Activated CD8-positive, alpha-beta memory T cell treated with anti-CD3 and anti-CD28 coated beads for 36 hours (primary cell): ENCODE results near the gene DCTN4. TPM values are rescaled to one million over a fixed set of nuclear protein-coding genes. Genes with fewer than 3 reads are reported as not detected.
"Not testable (repeated sequence)": the region's sequence is repeated elsewhere in the genome, so short reads cannot be mapped to it uniquely, and the experiment has no call there.

Experiments
- CTCF ChIA-PET: fragments of 350-600 bp; sonication (Branson Sonifier 250); formaldehyde crosslinking; loops from one replicate; lab custom pipeline; 2021; ENCODE audit warnings: antibody characterized with exemption; lab: Charles Lee
- POLR2A ChIA-PET: fragments of 350-600 bp; sonication (Branson Sonifier 250); formaldehyde crosslinking; loops from one replicate; lab custom pipeline; 2021; ENCODE audit warnings: antibody characterized with exemption; lab: Charles Lee
- total RNA-seq, 2 experiments: library from RNA; stranded (reverse); gene quantifications; one replicate each; pipeline ENCODE4 v1.2.3, GENCODE V29; 2021

The DCTN4 gene
- 10 to 100 TPM; 30.6 to 32.9 TPM for total RNA-seq

DNA sequence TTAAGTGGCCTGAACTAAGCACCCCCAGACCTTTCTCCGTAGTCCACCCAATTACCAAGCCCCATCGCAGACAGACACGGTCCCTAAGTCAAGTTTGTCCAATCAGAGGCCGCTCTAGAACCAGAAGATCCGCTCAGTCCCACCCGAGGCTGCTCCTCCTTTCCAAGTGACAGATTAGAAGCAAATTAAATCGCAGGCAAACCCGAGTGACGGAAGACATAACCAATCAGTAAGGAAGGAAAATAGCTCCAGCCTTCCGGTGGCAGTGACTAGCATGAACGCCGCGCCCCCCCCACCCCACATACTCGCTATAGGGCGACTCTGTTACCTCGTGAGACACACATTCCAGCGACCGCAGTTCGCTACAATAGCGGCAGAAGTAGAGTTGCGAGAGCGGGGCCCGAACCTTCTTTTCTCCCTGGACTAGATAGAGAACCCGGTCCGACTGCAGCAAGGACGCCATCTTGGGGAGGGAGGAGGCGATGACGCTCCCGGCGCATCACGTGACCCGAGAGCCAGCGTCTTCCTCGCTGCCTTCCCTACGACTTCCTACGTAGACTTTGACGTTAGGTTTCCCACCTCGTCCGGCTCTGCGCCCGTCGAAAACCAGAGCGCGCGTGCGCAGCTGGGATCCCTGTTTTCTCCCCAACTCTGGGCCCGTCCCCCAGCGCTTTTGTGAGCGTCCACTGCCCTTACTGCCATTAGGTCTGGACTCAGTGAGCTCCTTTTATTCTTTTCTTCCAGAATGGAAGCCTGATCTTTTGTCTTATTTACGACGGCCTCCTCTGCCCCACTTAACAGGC, at the start of gene DCTN4:
DCTN4 (minus strand) TSS at position 487 of the 803 bp plus-strand sequence; CDS start at position 463, 24 bp downstream.
- ChIA-PET CTCF (interaction anchor here (1.4 to 2.0 kb wide), 2 partner anchors 20 to 88 kb away, joined by 3 to 10 read pairs; partner anchors contain the start of genes IRGM and SMIM3), POLR2A (interaction anchor here (0.6 to 1.4 kb wide), 6 partner anchors 15 to 348 kb away, joined by 3 to 5 read pairs (median 4); partner anchors contain the start of gene RBM22)

DNA sequence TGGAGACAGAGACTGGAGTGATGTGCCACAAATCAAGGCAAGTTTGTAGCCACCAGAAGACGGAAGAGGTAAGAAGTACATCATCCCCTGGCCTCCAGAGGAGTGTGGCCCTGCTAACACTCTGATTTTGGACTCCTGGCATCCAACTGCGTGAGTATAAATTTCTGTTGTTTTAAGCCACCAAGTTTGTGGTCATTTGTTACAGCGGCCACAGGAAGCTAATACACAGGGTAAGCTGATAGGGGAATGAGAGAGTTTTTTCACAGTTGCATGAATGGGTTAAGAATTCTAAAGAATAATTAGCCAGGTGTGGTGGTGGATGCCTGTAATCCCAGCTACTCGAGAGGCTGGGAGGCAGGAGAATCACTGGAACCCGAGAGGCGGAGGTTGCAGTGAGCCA, 45.6 kb upstream of the DCTN4 start:
- ChIA-PET CTCF (no interaction called here), POLR2A (interaction anchor here (0.7 kb wide), 1 partner anchor 42 kb away, joined by 4 read pairs; no protein-coding TSS in a partner anchor)

DNA sequence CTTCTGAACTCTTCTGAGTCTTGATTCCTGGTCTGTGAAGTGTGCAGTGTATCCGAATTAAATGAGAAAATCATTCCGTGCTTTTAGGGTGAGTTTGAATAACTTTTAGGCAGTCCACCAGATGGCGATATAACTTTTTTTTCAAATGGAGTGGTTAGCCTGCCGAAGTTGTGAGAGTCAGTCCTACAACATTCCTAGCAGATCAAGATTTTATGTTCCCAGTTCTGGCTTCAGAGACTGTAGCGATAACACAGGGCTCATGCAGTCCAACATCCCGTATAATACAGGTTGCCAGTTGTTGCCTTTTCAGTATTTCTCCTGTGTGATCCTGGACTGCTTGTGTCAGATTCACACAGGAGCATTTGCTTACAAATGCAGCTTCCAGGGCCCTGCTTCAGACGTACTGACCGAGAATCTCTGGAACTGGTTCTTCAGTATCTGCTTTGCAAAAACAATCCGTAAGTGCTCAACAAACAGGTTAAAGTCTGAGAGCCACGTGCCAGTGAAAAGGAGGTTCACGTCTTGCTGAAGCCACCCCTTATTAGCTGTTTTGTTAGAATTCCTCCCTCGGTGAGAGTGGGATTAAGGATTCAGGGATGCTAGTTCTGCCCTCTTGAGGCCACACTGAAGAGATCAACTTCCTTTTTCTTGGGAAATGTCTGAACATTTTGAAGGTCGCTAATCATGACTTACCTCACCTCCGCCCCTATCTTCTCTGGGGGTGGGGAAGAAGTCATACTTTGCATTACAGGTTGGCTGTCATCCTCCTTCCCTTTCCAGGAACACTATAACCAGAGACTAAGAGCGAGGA, 42.5 kb upstream of the DCTN4 start:
- ChIA-PET POLR2A (no interaction called here), CTCF (interaction anchor here (0.5 to 2.3 kb wide), 6 partner anchors 9 to 364 kb away, joined by 3 to 19 read pairs (median 3); partner anchors contain the start of gene IRGM)

GRCh38 chr5:150797384-150797783, 38.6 kb upstream of the DCTN4 start:
- POLR2A ChIA-PET, result no interaction called here

DNA sequence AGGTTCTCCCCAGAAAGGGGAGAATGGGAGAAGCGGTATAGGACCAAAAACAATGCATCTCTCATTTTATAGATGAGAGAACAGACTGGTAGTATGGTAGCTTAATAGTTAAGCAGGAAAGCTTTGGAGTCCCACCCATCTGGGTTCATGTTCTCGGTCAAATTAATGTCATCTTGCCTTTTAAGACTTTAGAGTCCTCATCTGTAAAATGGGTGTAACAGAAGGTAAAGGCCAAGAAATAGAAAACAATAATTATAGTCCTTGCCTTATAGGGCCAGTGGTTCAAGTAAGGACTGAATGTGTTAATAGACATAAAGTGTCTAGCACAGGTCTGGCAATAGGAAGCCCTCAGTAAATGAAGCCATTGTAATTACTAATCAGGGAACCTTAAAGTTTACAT, 36.1 kb upstream of the DCTN4 start:
- ChIA-PET POLR2A (no interaction called here), CTCF (no interaction called here)

More at GRCh38 chr5:150797384-150797783, 38.6 kb upstream of the DCTN4 start:
- CTCF ChIA-PET, result no interaction called here

- CTCF ChIA-PET, POLR2A ChIA-PET: not testable (repeated sequence)
These were observed 34.6 kb upstream of the DCTN4 start for GRCh38 chr5:150793423-150793888.

GRCh38 chr5:150791536-150791935, 32.7 kb upstream of the DCTN4 start:
- ChIA-PET POLR2A (no interaction called here), CTCF (interaction anchor here (3.5 kb wide), 1 partner anchor 13 kb away, joined by 15 read pairs; the partner anchor contains the start of gene SMIM3)

GRCh38 chr5:150789943-150790611, 31.3 kb upstream of the DCTN4 start:
- ChIA-PET POLR2A (interaction anchor here (0.5 to 1.4 kb wide), 3 partner anchors 31 to 105 kb away, joined by 3 to 5 read pairs (median 3); partner anchors contain the start of genes DCTN4 and RBM22), CTCF (interaction anchor here (1.1 to 3.5 kb wide), 2 partner anchors 9 to 11 kb away, joined by 3 to 15 read pairs; partner anchors contain the start of gene SMIM3)

DNA sequence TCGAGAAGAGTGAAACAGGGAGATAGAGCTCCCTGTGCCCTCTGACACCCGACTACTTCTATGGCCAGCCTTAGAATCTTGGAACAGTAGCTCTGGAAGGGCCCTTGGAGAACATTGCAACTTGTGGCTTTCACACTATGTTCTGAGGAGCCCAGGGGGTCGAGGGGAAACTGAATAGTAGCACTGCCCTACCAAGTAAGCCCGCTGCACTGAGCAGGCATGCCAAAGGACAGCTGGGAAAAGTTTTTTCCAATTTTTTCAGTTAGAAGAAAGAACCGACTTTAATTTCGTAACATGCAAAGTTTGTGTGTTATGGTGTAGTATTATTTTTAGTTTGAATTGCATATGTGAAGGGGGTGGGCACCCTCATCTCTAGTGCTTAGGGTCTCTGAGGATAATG, 30.6 kb upstream of the DCTN4 start:
- POLR2A ChIA-PET, result interaction anchor here (0.5 to 1.4 kb wide), 3 partner anchors 30 to 104 kb away, joined by 3 to 5 read pairs (median 3); partner anchors contain the start of genes DCTN4 and RBM22

GRCh38 chr5:150788977-150789376, 30.2 kb upstream of the DCTN4 start:
- ChIA-PET CTCF (interaction anchor here (3.5 kb wide), 1 partner anchor 10 kb away, joined by 15 read pairs; the partner anchor contains the start of gene SMIM3), POLR2A (interaction anchor here (1.4 kb wide), 1 partner anchor 30 kb away, joined by 5 read pairs; the partner anchor contains the start of gene DCTN4)

More for the DNA sequence above, 30.6 kb upstream of the DCTN4 start:
- CTCF ChIA-PET, result interaction anchor here (1.1 to 3.5 kb wide), 2 partner anchors 9 to 11 kb away, joined by 3 to 15 read pairs; partner anchors contain the start of gene SMIM3

- ChIA-PET POLR2A (interaction anchor here (1.2 kb wide), 1 partner anchor 9 kb away, joined by 6 read pairs; the partner anchor contains the start of gene SMIM3), CTCF (no interaction called here)
These were observed 28.8 kb upstream of the DCTN4 start for GRCh38 chr5:150787656-150788055.

DNA sequence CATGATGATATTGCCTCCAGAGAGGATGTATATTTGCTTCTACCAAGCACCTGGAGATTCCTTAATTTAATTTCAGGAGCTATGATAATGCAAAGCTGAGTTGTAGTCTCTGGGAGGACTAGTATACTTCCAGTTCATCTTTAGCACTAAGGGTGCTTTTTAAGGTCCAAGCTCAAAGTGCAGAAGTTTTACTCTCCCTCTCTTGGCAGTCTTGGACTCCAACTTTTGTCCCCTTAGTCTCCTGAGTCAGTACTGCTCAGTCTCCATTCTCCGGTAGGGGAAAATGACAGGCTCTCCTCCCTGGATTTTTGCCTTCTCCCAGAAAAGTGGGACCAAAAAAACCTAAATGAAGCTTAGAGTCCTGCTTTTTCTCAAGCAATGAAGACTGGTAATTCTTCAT, 28.1 kb upstream of the DCTN4 start:
- POLR2A ChIA-PET, result interaction anchor here (1.2 kb wide), 1 partner anchor 8 kb away, joined by 6 read pairs; the partner anchor contains the start of gene SMIM3
- CTCF ChIA-PET, result no interaction called here

DNA sequence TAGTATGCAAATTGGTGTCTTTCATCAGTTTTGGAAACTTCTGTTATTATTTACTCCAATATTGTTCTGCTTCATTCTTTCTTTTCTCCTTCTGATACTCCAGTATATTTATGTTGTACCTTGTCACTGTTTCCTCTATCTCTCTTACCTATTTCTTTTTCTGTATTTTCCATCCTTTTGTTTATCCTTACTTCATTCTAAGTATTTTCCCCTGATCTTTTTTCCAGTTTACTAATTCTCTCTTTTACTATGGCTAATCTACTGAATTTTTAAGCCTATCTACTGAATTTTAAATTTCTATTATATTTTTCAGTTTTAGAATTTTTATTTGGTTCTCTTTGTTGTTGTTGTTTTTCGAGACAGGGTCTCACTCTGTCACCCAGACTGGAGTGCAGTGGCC, 27.1 kb upstream of the DCTN4 start:
- ChIA-PET CTCF (no interaction called here), POLR2A (interaction anchor here (0.7 kb wide), 1 partner anchor 826 kb away, joined by 10 read pairs; the partner anchor contains the start of gene SLC26A2)

- POLR2A ChIA-PET, result interaction anchor here (0.7 to 2.8 kb wide), 5 partner anchors 25 to 521 kb away, joined by 3 to 12 read pairs (median 5); partner anchors contain the start of genes IRGM and RBM22
These were observed 24.7 kb upstream of the DCTN4 start for GRCh38 chr5:150783422-150783928.

DNA sequence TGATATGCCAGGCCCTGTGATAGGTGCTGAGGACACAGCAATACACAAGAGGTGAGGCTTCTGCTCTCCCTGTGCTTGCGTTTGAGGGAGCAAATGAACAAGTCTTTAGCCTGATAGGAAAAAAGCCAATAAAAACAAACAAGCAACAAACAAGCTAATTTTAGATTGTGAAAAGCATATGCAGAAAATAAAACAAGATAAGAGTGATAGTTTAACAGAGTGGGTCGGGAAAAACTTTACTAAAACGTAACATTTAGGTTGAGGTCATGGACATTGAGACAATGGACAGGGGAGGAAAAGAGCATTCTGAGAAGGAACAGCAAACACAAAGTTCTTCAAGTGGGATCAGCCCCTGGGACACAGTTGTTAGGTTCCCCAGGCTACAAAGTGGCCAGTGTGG, 24.0 kb upstream of the DCTN4 start:
- ChIA-PET CTCF (interaction anchor here (1.0 to 1.6 kb wide), 2 partner anchors 18 to 82 kb away, joined by 3 to 5 read pairs; partner anchors contain the start of gene RBM22), POLR2A (interaction anchor here (2.1 to 2.8 kb wide), 2 partner anchors 64 to 82 kb away, joined by 7 to 12 read pairs; partner anchors contain the start of genes IRGM and RBM22)

More at GRCh38 chr5:150783422-150783928, 24.7 kb upstream of the DCTN4 start:
- CTCF ChIA-PET, result interaction anchor here (0.7 to 1.6 kb wide), 5 partner anchors 19 to 719 kb away, joined by 3 to 6 read pairs (median 4); partner anchors contain the start of gene RBM22

GRCh38 chr5:150781706-150782614, 23.1 kb upstream of the DCTN4 start:
- ChIA-PET POLR2A (interaction anchor here (2.1 to 2.8 kb wide), 2 partner anchors 65 to 81 kb away, joined by 7 to 12 read pairs; partner anchors contain the start of genes IRGM and RBM22), CTCF (interaction anchor here (1.0 to 1.1 kb wide), 2 partner anchors 18 to 65 kb away, joined by 3 to 4 read pairs; partner anchors contain the start of gene IRGM)
